GM19328 (cell line): ENCODE measurements around the gene TTC23.
"Not testable (repeated sequence)": the region's sequence is repeated elsewhere in the genome, so short reads cannot be mapped to it uniquely, and the experiment has no call there.

Experiments
- ATAC-seq: cut with Tn5 transposase; IDR thresholded peaks from one replicate; pipeline ENCODE4 v1.9.1; 2021; ENCODE audit warnings: mild to moderate bottlenecking, moderate library complexity; ENCODE audit not compliant: unreplicated experiment

Gene TTC23

GRCh38 chr15:99201408-99202175 lies 47.8 kb downstream of the TTC23 start:
- ATAC-seq, result no peak

- ATAC-seq, result no peak
Observed at GRCh38 chr15:99197856-99198255, 51.5 kb downstream of the TTC23 start.

GRCh38 chr15:99192181-99192580 lies 57.2 kb downstream of the TTC23 start:
- not testable (repeated sequence) for ATAC-seq

- no peak for ATAC-seq
Observed at GRCh38 chr15:99187936-99188335, 61.4 kb downstream of the TTC23 start.

- no peak for ATAC-seq
Observed at GRCh38 chr15:99185414-99186130, 63.8 kb downstream of the TTC23 start.

- no peak for ATAC-seq
Observed at GRCh38 chr15:99182791-99183190, 66.6 kb downstream of the TTC23 start.

- ATAC-seq, result no peak
Observed at GRCh38 chr15:99181545-99181971, 67.8 kb downstream of the TTC23 start.

GRCh38 chr15:99180964-99181306 lies 68.4 kb downstream of the TTC23 start:
- no peak for ATAC-seq

GRCh38 chr15:99180086-99180963 lies 69.1 kb downstream of the TTC23 start:
- no peak for ATAC-seq

GRCh38 chr15:99177679-99178078 lies 71.7 kb downstream of the TTC23 start:
- no peak for ATAC-seq

GRCh38 chr15:99176757-99177156 lies 72.6 kb downstream of the TTC23 start:
- ATAC-seq, result no peak

- ATAC-seq, result no peak
Observed at GRCh38 chr15:99174567-99175395, 74.6 kb downstream of the TTC23 start.

- no peak for ATAC-seq
Observed at GRCh38 chr15:99172989-99173388, 76.4 kb downstream of the TTC23 start.

- no peak for ATAC-seq
Observed at GRCh38 chr15:99172171-99172570, 77.2 kb downstream of the TTC23 start.

- ATAC-seq, result no peak
Observed at GRCh38 chr15:99170476-99171065, 78.8 kb downstream of the TTC23 start.

- no peak for ATAC-seq
Observed at GRCh38 chr15:99169769-99170311, 79.5 kb downstream of the TTC23 start.

GRCh38 chr15:99168601-99169580 lies 80.5 kb downstream of the TTC23 start:
- no peak for ATAC-seq

GRCh38 chr15:99167640-99168039 lies 81.7 kb downstream of the TTC23 start:
- no peak for ATAC-seq

- no peak for ATAC-seq
Observed at GRCh38 chr15:99167201-99167600, 82.2 kb downstream of the TTC23 start.
